HG03139 (cell line): ENCODE data around the gene MICU1.
"Not testable (repeated sequence)": the region's sequence is repeated elsewhere in the genome, so short reads cannot be mapped to it uniquely, and the experiment has no call there.

Experiments
- ATAC-seq: cut with Tn5 transposase; IDR thresholded peaks from one replicate; pipeline ENCODE4 v1.9.1; 2021; ENCODE audit not compliant: unreplicated experiment

MICU1 gene

DNA sequence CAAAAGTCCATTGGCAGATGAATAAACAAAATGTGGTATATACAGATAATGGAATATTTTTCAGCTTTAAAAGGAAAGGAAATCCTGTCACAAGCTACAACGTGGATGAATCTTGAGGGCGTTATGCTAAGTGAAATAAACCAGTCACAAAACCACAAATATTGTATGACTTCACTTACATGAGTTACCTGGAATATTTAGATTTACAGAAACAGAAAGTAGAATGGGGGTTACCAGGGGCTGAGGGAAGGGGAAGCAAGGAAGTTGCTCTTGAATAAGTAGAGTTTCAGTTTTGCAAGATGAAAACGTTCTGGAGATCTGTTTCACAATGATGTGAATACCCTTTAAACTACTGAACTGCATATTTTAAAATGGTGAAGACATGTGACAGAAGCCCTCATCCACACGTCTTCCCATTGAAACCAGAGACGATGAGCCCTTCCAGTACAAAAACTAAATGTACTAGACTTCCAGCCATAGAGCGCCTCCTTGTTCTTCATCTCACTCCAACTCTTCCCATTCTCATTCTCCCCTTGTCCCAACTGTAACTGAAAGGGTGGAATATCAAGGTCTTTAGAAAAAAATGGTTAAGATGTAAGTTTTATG is 62.4 kb downstream of the MICU1 start:
- no peak for ATAC-seq

DNA sequence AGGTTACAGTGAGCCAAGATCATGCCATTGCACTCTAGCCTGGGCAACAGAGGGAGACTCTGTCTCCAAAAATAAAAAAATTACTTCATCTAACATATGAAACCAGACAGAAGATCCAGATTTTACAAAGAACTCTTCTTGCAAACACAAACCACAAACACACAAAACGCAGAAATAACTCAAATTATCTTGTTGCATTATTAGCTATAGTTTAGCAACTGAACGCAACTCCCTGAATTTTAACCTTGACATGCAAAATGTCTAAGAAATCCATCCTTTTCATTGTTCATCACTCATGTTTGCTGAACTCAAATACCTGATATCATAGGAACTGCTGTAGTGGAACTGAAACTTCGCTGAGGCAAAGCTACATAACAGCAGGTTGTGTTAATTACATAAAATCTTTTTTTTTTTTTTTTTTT is 64.1 kb downstream of the MICU1 start:
- no peak for ATAC-seq

DNA sequence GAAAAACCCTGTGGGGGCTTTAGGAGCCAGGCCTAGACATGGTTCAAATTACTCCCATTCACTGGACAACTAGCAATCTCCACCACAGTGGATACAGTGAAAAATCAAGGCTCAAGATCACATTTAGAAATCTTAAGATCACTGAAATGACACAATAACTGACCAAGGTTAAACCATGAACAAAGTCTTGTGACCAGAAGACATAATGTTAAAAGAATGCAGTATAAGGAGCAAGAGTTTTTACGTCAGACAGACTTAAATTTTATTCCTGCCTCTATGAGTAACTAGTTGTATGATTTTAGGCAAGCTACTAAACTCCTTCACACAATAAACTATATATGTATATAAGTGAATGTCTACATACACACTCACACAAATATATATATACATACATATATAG is 68.5 kb downstream of the MICU1 start:
- no peak for ATAC-seq

DNA sequence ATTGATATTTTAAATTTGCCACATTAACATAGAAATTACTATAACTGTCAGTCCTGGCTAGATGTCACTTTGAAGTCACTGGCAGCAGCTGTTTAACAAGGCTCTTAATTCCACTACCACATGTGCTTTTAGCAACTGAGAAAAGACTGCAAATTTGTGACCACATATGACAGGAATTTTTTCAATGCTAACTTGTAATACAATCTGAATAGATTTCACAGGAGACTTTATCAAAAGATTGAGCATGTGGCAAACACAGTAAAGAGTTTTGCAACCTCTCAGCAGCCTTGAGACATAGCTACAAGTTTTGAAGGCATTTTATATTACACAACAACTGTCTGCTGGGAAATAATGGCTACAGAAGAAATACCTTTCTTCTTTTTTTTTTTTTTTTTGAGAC is 73.0 kb downstream of the MICU1 start:
- ATAC-seq = no peak

DNA sequence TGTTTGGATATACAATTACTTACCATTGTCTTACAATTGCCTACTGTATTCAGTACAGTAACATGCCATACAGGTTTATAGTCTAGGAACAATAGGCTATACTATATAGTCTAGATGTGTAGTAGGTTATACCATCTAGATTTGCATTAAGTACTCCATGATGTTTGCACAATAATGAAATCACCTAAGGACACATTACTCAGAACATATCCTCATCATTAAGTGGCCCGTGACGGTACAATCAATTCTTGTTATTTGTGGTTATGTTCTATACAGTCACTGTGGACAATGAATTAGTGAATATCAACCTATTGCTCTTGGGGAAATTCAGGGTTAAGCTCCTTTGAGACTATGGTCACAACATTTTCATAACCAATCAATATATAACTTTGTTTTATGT is 75.6 kb downstream of the MICU1 start:
- no peak for ATAC-seq

DNA sequence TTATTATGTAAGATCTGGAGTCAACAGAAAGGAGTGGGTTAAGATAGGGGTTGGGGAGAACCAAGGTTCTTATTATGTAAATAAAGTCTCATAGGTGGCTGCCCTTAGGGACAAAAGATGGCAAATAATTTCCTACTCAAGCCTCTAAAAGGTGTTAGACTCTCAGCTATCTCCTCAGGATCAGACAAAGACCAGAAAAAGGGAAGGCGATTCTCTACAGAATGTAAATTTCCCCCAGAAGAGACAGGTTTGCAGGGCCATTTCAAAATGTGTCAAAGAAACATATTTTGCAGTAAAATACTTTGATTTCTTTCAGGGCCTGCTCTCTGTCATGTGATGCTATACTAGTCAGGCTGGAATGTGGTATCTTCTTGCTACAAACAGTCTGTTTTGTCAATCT is 80.3 kb downstream of the MICU1 start:
- ATAC-seq = no peak

DNA sequence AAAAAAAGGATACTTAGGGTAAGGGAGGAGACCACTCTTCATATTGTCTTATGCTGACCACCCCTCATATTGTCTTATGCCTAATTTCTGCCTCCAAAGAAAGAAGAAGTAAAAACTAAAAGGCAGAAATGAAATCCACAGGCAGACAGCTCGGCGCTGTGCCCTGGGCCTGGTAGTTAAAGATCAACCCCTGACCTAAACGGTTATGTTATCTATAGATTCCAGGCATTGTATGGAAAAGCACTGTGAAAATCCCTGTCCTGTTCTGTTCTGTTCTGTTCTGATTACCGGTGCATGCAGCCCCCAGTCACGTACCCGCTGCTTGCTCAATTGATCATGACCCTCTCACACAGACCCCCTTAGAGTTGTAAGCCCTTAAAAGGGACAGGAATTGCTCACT is 82.0 kb downstream of the MICU1 start:
- not testable (repeated sequence) for ATAC-seq

DNA sequence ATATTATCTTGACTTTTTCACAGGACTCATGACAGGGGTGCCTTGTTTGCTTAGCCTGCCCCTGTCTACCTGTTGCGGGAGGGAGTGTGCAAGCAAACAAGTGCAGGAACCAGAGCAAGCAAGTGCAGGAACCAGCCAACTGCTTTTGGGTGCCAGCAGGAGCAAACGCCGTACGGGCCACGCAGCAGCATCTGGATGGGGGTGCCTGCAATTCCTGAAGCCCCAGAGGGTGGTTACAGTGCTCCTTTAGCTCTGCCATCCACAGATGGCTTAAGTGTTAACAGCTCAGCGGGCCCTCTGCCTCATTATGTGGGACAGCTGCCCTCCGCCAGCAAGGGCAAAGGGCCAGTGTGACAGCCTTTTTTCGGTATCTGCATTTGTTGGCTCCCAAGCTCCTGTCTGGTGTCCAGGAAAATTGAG is 83.5 kb downstream of the MICU1 start:
- ATAC-seq = no peak

DNA sequence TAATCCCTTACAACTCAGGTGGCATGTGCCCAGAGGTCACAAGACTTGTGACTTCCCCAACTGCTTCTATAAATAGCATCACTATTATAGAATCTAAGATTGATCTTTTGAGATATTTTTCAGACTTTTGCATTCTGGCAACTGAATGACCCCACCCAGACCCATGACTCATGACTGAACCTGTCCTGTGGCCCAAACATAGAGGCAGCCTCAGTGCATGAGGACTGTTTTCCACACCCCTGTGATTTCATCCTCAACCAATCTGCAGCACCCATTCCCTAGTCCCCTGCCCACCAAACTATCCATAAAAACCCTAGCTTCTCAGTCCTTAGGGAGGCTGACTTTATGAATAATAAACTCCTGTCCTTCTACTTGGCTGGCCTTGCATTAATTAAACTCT is 84.5 kb downstream of the MICU1 start:
- ATAC-seq = no peak

DNA sequence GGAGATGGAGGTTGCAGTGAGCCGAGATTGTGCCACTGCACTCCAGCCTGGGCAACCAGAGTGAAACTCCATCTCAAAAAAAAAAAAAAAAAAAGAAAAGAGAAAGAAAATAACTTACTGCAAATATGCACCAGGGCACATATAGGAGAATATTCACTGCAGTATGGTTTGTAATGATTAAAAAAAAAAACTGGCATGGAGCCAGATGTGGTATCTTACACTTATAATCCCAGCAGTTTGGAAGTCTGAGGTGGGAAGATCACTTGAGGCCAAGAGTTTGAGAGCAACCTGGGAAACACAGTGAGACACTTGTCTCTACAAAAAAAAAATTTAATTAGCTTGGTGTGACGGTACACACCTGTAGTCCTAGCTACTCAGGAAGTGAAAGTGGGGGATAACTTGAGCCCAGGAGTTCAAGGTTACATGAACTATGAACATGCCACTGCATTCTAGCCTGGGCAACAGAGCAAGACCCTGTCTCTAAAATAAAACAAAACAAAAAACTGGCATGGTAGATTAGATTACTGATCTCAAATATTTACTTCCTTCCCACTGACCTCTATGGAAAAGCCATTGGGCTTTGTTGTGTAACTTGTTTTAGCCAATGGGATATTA is 85.6 kb downstream of the MICU1 start:
- no peak for ATAC-seq

DNA sequence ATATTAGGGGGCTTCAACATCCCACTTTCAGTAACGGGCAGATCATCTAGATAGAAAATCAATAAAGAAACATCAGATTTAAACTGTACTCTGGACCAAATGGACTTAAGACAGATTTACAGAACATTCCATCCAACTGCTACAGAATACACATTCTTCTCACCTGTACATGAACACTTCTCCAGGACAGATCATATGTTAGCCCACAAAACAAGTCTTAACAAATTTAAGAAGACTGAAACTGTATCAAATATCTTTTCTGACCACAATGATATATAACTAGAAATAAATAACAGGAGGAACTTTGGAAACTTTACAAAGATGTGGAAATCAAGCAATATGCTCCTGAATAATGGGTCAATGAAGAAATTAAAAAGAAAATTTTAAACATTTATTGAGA is 86.7 kb downstream of the MICU1 start:
- ATAC-seq = no peak

DNA sequence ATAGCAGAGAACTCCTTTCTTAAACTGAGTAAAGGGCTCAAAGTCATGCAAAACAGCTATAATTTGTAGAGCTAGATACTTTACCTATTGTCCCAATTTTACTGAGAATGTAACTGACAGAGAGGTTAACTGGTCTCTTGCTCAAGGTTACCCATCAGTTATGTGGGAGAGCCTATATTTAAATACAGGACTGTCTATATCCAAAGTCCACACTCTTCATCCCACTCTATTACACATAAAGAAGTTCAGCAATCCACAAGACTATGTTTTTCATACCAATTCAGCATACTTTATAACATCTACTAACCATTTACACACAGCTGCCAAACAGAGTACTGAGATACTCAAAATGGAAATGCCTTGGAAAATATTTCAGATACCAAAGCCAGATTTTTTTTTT is 100.2 kb downstream of the MICU1 start:
- ATAC-seq = no peak

DNA sequence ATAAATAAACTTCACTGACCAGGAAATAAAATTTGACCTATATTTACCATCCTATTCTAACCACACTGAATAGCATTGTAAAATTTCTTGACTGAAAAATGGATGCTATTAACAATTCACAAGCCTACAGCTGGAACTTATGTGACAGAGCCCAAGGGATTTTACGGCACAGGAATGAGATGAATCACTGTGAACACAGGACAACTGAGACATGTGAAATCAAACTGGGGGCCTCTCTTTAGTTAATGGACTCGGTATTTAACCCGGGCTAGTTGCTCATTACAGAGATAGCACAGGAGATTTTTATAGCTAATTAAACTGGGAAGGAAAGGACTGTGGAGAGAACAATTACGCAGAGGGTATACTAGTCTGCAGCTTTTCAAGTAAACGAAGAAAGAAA is 100.6 kb downstream of the MICU1 start:
- ATAC-seq = no peak

DNA sequence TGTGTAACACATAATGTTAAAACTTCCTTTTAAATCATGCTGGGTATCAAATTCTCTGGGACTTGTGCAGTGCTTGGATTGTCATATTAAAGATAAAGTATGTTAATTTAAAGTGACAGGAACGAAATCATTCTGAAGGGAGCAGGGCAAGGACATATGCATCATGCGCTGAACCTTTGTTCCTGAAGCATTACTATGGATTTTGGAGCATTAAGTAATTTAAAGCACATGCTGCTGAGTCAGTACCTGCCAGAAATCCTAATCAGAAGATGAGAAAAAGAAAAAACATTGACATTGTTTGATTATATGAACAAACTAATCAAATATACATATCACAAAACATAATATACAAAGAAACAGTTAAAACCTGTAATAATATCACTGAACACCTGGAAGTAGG is 101.4 kb downstream of the MICU1 start:
- ATAC-seq = no peak

DNA sequence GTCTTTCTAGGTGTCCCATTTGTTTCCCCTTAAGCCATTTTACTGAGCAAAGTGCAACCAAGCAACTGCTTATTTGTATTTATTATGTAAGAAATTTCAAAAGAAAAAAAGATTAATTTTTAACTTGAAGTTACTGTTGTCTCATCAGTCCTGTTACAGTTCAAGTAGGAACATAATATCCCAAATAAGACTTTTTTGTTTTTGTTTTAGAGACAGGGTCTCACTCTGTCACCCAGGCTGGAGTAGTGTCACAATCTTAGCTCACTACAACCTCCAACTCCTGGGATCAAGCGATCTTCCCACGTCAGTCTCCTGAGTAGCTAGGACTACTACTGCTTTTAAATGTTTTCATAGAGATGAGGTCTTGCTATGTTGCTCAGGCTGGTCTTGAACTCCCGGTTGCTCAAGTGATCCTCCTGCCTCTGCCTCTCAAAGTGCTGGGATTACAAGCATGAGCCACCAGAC is 101.9 kb downstream of the MICU1 start:
- no peak for ATAC-seq

DNA sequence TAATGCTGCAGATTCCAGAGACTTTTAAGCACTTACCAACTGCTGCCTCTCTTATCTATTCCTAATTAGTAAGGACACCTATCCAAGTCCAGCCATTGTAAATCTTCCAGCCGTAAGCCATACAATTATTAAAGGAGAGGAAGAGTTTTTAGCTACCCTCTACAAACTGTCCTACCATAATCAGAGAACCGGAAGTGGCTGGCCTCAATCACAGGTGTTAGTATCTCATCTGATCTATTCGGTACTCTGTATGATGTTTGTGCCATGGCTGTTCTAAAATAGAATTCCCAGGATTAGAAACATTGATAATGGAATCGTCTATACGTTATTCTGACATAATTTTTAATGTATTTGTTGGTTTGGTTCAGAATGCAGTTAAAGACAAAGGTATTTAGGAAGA is 102.8 kb downstream of the MICU1 start:
- no peak for ATAC-seq

DNA sequence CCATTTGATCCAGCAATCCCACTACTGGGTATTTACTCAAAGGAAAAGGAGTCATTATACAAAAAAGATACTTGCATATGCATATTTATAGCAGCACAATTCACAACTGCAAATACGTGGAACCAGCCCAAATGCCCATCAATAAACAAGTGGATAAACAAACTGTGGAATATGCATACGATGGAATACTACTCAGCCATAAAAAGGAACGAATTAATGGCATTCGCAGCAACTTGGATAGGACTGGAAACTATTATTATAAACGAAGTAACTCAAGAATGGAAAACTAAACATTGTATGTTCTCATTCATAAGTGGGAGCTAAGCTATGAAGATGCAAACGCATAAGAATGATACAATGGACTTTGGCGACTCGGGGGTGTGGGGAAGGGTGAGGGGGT is 108.6 kb downstream of the MICU1 start:
- no peak for ATAC-seq

DNA sequence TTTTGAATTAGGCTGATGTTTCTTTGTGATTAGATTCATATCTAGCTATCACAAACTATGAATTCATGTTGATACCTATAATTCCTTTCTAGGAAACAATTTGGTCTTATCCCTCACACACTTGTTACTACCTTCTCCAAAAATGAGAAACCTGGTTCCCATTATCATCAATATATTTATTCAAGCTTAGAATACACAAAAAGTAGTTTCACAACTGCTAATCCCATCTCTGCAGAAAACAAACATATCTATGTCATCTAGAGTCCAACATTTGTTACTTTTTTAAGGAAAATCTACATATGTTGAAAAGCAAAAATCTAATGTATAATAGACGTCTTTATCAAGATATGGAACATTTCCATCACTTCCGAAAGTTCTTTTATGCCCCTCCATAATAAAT is 110.4 kb downstream of the MICU1 start:
- ATAC-seq = no peak

DNA sequence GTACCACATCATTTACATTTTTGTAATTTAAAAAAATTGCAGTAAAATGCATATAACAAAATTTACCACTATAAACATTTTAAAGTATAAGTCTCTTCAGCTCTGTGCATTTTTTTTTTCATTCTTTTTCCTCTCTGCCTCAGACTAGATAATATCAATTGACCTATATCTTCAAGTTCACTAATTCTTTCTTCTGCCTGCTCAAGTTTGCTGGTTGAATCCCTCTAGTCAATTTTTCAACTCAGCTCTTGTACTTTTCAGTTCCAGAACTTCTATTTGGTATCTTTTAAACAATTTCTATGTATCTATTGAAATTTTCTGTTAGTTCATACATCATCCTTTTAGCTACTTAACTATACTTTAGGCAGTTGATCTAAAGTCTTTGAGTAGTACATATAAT is 112.0 kb downstream of the MICU1 start:
- ATAC-seq = no peak

DNA sequence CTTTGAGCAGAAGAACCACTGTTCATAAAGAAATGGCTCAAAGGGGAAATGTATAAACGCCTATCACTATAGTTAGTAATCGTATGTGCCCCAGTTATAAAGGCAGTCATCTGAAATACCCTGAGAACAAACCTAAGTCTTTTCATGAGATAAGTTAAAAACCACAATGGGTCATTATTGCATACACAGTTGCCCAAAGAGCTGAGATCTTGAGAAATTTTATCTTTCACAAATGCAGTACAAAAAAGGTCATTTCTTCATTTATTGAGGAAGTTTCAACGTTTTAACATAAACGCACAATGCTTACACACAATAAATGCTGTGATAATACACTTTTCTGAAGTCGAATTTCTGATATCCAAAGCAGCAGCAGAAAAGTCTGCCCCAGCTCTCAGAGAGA is 114.4 kb downstream of the MICU1 start:
- ATAC-seq = no peak

DNA sequence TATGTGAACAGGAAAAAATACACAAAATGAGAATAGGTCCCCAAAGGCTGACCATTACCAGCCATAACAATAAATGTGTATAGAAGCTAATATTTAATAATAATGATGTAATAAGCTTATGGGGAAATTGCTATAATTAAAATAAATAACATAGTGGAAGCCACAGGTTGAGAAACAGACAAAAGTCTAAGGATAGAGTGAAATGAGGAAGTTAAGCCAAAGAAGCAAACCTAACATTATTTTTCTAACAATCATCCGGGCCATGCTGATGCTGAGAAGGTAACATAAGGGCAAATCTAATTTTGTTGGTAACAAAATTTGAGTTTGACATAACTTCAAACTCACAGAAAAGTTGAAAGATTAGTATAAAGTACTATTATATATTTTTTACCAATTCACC is 115.9 kb downstream of the MICU1 start:
- no peak for ATAC-seq

DNA sequence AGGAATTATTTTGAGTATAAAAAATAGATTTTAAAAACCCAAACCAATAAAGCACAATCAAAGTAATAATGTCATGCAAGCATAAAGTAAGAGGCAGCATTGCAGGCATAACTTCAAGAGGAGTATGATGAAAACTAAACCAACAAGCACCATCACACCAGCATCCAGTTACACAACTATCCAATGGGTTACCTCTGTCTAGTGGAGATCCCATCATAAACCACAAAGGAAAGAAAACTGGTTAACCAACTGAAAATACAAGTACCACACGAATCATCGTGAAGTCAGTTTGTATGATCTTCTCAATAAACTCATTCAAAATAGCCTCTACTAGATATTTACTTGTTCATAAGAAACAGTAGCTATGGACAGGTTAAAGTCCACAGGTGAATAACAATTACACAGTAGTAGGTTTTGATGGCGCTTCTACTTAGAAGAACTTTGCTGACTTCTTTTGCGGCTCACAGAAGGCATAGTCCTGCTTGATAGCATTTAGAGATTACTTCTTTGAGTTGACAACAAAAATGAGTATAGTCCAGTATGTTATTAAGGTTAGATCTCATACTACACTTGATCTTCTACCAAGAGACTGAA is 116.6 kb downstream of the MICU1 start:
- no peak for ATAC-seq

DNA sequence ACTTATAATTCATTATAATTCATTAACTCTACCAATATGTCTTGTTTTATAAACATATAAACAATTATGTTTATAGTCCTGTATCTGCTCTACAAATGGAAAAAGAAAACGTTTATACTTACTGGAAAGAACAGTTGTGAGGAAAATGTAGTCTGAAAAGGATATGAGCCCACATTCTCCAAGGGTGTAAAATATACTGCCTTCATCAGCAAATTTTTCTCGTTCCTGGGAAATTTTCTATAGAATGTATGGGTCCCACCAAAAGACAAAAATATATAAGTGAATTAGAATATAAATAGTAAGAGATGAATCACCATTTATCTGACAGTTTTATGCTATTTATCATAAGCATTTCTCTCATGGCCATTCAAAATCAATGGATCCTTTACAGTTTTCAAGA is 117.8 kb downstream of the MICU1 start:
- no peak for ATAC-seq
